Tibial nerve (tissue), 4 donors: ENCODE results near the gene LGI4. TPM values are rescaled to one million over a fixed set of nuclear protein-coding genes. Genes with fewer than 3 reads are reported as not detected.
"Not testable (repeated sequence)": the region's sequence is repeated elsewhere in the genome, so short reads cannot be mapped to it uniquely, and the experiment has no call there.

Source experiments
- DNase-seq, 2 donors: peaks; one replicate each; pipeline ENCODE4 v3.0.0-alpha.2; 2019; ENCODE audit warnings: low spot score in 2 of 2
- H3K27ac ChIP-seq, 4 donors: fragments of 200-600 bp; sonication (generic) in 3 of 4; one replicate each; pipeline ENCODE4 v1.5.1; 2017 to 2019; ENCODE audit warnings: mild to moderate bottlenecking in 1 of 4
- H3K27me3 ChIP-seq, 2 donors: fragments of 200-600 bp; sonication (generic) in 1 of 2; one replicate each; pipeline versions ENCODE4 v1.5.1 to v1.6.0; 2017 to 2019
- H3K36me3 ChIP-seq, 3 donors: fragments of 200-600 bp; sonication (generic); one replicate each; pipeline ENCODE4 v1.5.1; 2018 to 2019
- H3K4me1 ChIP-seq, 4 donors: fragments of 200-600 bp; sonication (generic) in 3 of 4; one replicate each; pipeline ENCODE4 v1.5.1; 2017 to 2019
- H3K4me3 ChIP-seq, 4 donors: fragments of 200-600 bp; sonication (generic) in 3 of 4; one replicate each; pipeline ENCODE4 v1.5.1; 2017 to 2019; ENCODE audit warnings: mild to moderate bottlenecking in 1 of 4, moderate library complexity in 1 of 4
- H3K9me3 ChIP-seq, 4 donors: fragments of 200-600 bp; sonication (generic) in 3 of 4; one replicate each; pipeline ENCODE4 v1.5.1; 2017 to 2019
- EP300 ChIP-seq, 2 donors: sonication (generic); formaldehyde crosslinking; IDR thresholded peaks; one replicate each; pipeline ENCODE4 v1.6.1; 2017; ENCODE audit warnings: antibody characterized with exemption in 2 of 2, mild to moderate bottlenecking in 1 of 2
- POLR2A ChIP-seq, 2 donors: fragments of 450-650 bp; IDR thresholded peaks; one replicate each; pipeline ENCODE4 v1.6.1; 2017; ENCODE audit warnings: antibody characterized with exemption in 2 of 2, mild to moderate bottlenecking in 2 of 2, moderate library complexity in 2 of 2
- WGBS, 2 donors: methylation state at CpG; one replicate each; pipeline ENCODE4 v1.1.5; 2018; 5-methylcytosine and 5-hydroxymethylcytosine counted together
- total RNA-seq, 4 donors: library from RNA; depleted of rRNA; stranded (reverse); fragments of >200 nt; gene quantifications; one replicate each; pipeline ENCODE4 v1.1.0, GENCODE V29; 2016
- TF ChIP-seq, protein P1 (sequence below), 5 experiments: fragments of 200-600 bp in 3 of 5; fragments of 450-650 bp in 2 of 5; sonication (generic) in 3 of 5; IDR thresholded peaks; one replicate each; pipeline ENCODE4 v1.5.1; 2016 to 2019; ENCODE audit warnings: antibody characterized with exemption in 5 of 5, mild to moderate bottlenecking in 3 of 5, moderate library complexity in 2 of 5

Gene LGI4
- total RNA-seq, 4 donors from 2014 or later = 207 to 323 (median 302) TPM

DNA sequence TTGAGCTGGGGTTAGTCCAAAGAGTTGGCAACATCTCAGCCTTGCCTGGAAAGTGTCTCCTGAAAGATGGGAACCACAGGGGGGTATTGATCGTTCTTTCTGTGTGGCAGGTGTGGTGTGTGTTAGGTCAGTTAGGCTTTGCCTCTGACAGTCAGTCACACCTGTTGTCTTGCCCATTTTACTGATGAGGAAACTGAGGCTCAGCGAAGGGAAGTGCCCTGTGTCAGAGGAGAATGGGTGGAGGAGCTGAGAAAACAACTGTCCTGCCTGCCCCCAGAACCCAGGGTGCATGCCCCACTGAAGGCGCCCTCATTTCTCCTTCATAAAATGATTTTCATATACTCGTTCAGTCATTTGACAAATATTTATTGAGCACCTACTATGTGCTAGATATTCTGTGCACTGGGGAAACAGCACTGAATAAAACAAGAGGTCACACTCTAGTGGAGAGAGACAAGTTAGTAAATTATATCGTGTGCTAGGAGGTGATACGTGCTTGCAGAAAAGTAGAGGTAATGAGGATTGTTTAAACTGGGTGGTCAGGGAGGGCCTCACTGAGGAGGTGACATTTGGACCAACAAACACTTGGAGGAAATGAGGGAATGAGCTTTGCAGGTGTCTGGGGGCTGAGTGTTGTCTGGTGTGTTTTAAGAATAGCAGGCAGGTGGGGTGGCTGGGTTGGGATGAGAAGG lies 21.3 kb upstream of the LGI4 start:
- TF ChIP-seq EP300 (IDR thresholded peaks at IDR 0.05) = no peak
- no peak for TF ChIP-seq POLR2A (IDR thresholded peaks at IDR 0.05)
- TF ChIP-seq, protein P1, sequence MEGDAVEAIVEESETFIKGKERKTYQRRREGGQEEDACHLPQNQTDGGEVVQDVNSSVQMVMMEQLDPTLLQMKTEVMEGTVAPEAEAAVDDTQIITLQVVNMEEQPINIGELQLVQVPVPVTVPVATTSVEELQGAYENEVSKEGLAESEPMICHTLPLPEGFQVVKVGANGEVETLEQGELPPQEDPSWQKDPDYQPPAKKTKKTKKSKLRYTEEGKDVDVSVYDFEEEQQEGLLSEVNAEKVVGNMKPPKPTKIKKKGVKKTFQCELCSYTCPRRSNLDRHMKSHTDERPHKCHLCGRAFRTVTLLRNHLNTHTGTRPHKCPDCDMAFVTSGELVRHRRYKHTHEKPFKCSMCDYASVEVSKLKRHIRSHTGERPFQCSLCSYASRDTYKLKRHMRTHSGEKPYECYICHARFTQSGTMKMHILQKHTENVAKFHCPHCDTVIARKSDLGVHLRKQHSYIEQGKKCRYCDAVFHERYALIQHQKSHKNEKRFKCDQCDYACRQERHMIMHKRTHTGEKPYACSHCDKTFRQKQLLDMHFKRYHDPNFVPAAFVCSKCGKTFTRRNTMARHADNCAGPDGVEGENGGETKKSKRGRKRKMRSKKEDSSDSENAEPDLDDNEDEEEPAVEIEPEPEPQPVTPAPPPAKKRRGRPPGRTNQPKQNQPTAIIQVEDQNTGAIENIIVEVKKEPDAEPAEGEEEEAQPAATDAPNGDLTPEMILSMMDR (IDR thresholded peaks at IDR 0.05) = no peak
- H3K27ac ChIP-seq = peak overlapping the region in 2 of 4 donors; percentile 78 to 87
- no peak for DNase-seq
- peaks cover 0 to 38% (median 9%) of the 10 kb centered on the region in 3 donors for H3K36me3 ChIP-seq
- peak overlapping the region in 1 of 4 donors; percentile 63 for H3K4me3 ChIP-seq
- 94% methylated on average over 6 of the region's 6 CpGs for WGBS, 2 donors
- no peaks in the 10 kb centered on the region for H3K9me3 ChIP-seq
- H3K27me3 ChIP-seq = peaks cover 0 to 35% of the 10 kb centered on the region in 2 donors
- peaks cover 0 to 37% (median 5%) of the 10 kb centered on the region in 4 donors for H3K4me1 ChIP-seq

DNA sequence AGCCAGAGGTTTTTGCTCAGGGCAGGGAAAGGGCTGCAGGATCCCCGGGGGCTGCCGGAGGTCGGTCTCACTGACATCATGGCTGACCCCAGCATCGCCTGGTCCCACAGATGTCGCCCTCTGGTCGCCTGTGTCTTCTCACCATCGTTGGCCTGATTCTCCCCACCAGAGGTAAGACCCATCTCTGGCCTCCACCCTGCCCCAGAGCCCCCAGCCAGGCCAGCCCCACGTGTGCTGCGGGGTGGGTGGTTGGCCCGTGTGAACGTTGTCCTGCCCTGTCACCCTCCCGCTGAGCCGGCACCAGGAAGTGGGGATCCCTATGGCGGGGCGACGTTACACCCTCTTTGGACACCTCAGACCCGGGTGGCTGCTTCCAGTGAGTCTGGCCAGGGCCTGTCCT lies 20.6 kb upstream of the LGI4 start:
- TF ChIP-seq, protein P1 (IDR thresholded peaks at IDR 0.05) = no peak
- TF ChIP-seq POLR2A (IDR thresholded peaks at IDR 0.05) (no peak), EP300 (IDR thresholded peaks at IDR 0.05) (no peak)
- peak overlapping the region in 2 of 4 donors; percentile 78 to 87 for H3K27ac ChIP-seq
- H3K9me3 ChIP-seq = no peaks in the 10 kb centered on the region
- H3K4me3 ChIP-seq = peak overlapping the region; percentile 28 to 63 (median 48)
- H3K27me3 ChIP-seq = peaks cover 0 to 35% of the 10 kb centered on the region in 2 donors
- H3K4me1 ChIP-seq = peaks cover 0 to 37% (median 5%) of the 10 kb centered on the region in 4 donors
- 26 to 40% methylated on average over 5 to 14 of the region's 17 CpGs for WGBS, 2 donors
- DNase-seq = no peak
- H3K36me3 ChIP-seq = peaks cover 0 to 33% (median 9%) of the 10 kb centered on the region in 3 donors

- peaks cover 0 to 37% (median 5%) of the 10 kb centered on the region in 4 donors for H3K4me1 ChIP-seq
- peaks cover 0 to 26% (median 9%) of the 10 kb centered on the region in 3 donors for H3K36me3 ChIP-seq
- peak within 1 kb of the TSS; percentile 28 to 63 (median 48) for H3K4me3 ChIP-seq
- no peak for DNase-seq
- 2 to 3% methylated on average over 46 to 49 of the region's 49 CpGs for WGBS, 2 donors
- peak within 1 kb of the TSS; percentile 38 to 87 (median 66) for H3K27ac ChIP-seq
- peaks cover 0 to 35% of the 10 kb centered on the region in 2 donors for H3K27me3 ChIP-seq
- TF ChIP-seq, protein P1 (IDR thresholded peaks at IDR 0.05) = peak in 1 of 5 experiments; percentile 6
- TF ChIP-seq POLR2A (IDR thresholded peaks at IDR 0.05) (peak in 1 of 2 donors; percentile 34), EP300 (IDR thresholded peaks at IDR 0.05) (peak in 1 of 2 donors; percentile 51)
- no peaks in the 10 kb centered on the region for H3K9me3 ChIP-seq
These were observed 19.9 kb upstream of the LGI4 start, which contains the start of gene FXYD5 for GRCh38 chr19:35154525-35155406. Gene FXYD5, plus strand, starts transcription at chr19:35154735. Its CDS starts 816 bp downstream, at chr19:35155551.

- DNase-seq = no peak
- peaks cover 0 to 17% (median 6%) of the 10 kb centered on the region in 3 donors for H3K36me3 ChIP-seq
- TF ChIP-seq EP300 (IDR thresholded peaks at IDR 0.05) (no peak), POLR2A (IDR thresholded peaks at IDR 0.05) (no peak)
- TF ChIP-seq, protein P1 (IDR thresholded peaks at IDR 0.05) = peak; percentile 12 to 63 (median 53)
- 3% methylated on average over 34 to 36 of the region's 36 CpGs for WGBS, 2 donors
- H3K9me3 ChIP-seq = no peaks in the 10 kb centered on the region
- H3K4me3 ChIP-seq = peak overlapping the region; percentile 28 to 63 (median 48)
- H3K27ac ChIP-seq = peak overlapping the region in 3 of 4 donors; percentile 53 to 87 (median 78)
- peaks cover 0 to 37% (median 5%) of the 10 kb centered on the region in 4 donors for H3K4me1 ChIP-seq
- peaks cover 0 to 35% of the 10 kb centered on the region in 2 donors for H3K27me3 ChIP-seq
These were observed 19.1 kb upstream of the LGI4 start for GRCh38 chr19:35153701-35154524.

GRCh38 chr19:35153129-35153522 lies 18.3 kb upstream of the LGI4 start:
- DNase-seq, H3K9me3 ChIP-seq, H3K27ac ChIP-seq, H3K4me3 ChIP-seq: not testable (repeated sequence)
- 71 to 77% methylated on average over 10 of the region's 10 CpGs for WGBS, 2 donors
- H3K36me3 ChIP-seq = peaks cover 0 to 14% (median 4%) of the 10 kb centered on the region in 3 donors
- H3K27me3 ChIP-seq = peaks cover 0 to 35% of the 10 kb centered on the region in 2 donors
- peaks cover 0 to 37% (median 5%) of the 10 kb centered on the region in 4 donors for H3K4me1 ChIP-seq
